HL-60 (cell line): ENCODE measurements around the gene ALDH3B1.

Source experiments
- DNase-seq, 2 experiments: peaks; one replicate each; pipeline ENCODE4 v3.0.0-alpha.2; 2010 to 2020; ENCODE audit warnings: low read depth in 1 of 2, low spot score in 1 of 2
- H3K27ac ChIP-seq: fragments of 250-450 bp; sonication (Bioruptor Pico); replicated peaks from 2 replicates; pipeline ENCODE4 v1.5.1; 2020; ENCODE audit warnings: mild to moderate bottlenecking, moderate library complexity
- H3K27me3 ChIP-seq: fragments of 250-450 bp; sonication (Bioruptor Pico); 2 replicates; pipeline ENCODE4 v1.5.1; 2021; ENCODE audit warnings: mild to moderate bottlenecking, moderate library complexity; ENCODE audit not compliant: insufficient read depth, poor library complexity, severe bottlenecking
- H3K4me3 ChIP-seq: replicated peaks from 2 replicates; pipeline ENCODE4 v1.5.1; 2011; ENCODE audit warnings: mild to moderate bottlenecking, control low read depth, low read length; ENCODE audit not compliant: insufficient read depth
- CTCF ChIP-seq: IDR thresholded peaks from one replicate; pipeline ENCODE4 v1.5.1; 2011; ENCODE audit warnings: low read length, control low read depth, inconsistent platforms; ENCODE audit not compliant: insufficient read depth
- GABPA ChIP-seq: IDR thresholded peaks from 2 replicates; pipeline ENCODE4 v1.6.1; 2012; ENCODE audit warnings: low read depth
- POLR2AphosphoS5 ChIP-seq: IDR thresholded peaks from 2 replicates; pipeline ENCODE4 v1.6.1; 2012; ENCODE audit warnings: low read depth
- REST ChIP-seq: IDR thresholded peaks from 2 replicates; pipeline ENCODE4 v1.6.1; 2012; ENCODE audit warnings: low read depth; ENCODE audit not compliant: insufficient replicate concordance
- SPI1 ChIP-seq: IDR thresholded peaks from 2 replicates; pipeline ENCODE4 v1.6.1; 2012; ENCODE audit warnings: low read depth, mild to moderate bottlenecking, borderline replicate concordance

The ALDH3B1 gene

DNA sequence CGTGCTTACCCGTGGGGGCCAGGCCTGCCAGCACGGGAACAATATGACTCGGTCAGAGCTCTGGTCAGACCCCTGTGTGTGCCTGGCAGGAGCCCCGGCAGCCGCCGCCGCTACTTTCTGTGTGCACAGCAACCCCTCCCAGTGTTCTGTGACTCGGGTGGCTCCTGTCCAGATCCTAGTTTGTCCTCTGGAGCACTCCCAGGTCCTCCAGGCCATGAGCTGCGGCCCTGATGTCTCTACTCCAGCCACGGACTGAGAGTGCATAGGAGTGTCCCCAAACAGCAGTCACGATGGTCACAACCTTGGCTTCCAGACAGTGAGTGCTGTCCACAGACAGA is 23.6 kb downstream of the ALDH3B1 start:
- H3K4me3 ChIP-seq, result no peak overlapping the region
- no peak overlapping the region for H3K27ac ChIP-seq
- no peak for DNase-seq
- TF ChIP-seq CTCF (no peak), GABPA (no peak), REST (no peak), POLR2AphosphoS5 (no peak), SPI1 (no peak)
- no peaks in the 10 kb centered on the region for H3K27me3 ChIP-seq

DNA sequence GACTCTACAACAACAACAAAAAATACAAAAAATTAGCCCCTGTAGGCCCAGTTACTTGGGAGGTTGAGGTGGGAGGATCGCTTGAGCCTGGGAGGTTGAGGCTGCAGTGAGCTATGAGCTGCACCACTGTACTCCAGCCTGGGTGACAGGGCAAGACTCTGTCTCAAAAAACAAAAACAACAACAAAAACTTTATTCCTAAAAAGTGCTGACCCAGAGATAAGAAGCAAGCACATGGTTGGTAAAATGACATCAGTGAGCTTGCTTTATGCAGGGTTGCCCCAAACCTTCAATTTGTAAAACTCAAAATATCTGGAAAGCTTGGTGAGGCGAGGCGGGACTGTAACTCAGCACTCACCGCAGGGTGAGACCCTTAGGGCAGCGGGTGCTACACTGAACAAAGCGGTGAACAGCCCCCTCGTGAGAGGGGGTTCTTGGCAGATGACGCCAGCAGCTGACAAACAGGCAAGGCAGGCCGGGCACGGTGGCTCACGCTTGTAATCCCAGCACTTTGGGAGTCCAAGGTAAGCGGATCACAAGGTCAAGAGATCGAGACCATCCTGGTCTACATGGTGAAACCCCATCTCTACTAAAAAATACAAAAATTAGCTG is 25.2 kb downstream of the ALDH3B1 start:
- TF ChIP-seq CTCF (no peak), REST (no peak), POLR2AphosphoS5 (no peak), GABPA (no peak)
- peak overlapping the region; percentile 81; the same call in 1 of the 2 replicates for H3K27ac ChIP-seq
- DNase-seq, result no peak
- no peaks in the 10 kb centered on the region for H3K27me3 ChIP-seq
- no peak overlapping the region for H3K4me3 ChIP-seq

DNA sequence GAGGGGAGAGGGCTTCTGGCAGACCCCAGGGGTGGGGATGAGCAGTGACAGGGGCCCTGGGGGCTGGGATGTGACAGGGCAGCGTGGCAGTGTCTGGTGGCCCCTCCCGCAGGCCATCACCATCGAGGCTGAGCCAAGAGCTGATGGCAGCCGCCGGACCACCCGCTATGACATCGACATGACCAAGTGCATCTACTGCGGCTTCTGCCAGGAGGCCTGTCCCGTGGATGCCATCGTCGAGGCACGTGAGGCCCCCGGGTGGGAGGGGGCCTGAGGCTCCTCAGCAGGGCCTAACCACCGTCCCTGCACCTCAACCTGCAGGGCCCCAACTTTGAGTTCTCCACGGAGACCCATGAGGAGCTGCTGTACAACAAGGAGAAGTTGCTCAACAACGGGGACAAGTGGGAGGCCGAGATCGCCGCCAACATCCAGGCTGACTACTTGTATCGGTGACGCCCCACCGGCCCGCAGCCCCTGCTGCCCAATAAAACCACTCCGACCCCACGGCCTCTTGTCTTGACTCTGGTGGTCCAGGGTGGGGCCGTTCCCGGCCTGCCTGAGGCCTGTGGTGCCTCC is 26.1 kb downstream of the ALDH3B1 start:
- Histone ChIP-seq H3K4me3 (no peak overlapping the region), H3K27me3 (no peaks in the 10 kb centered on the region), H3K27ac (peak overlapping the region; percentile 81)
- no peak for TF ChIP-seq CTCF
- peak; percentile 9; the same call in 1 of the 2 replicates for TF ChIP-seq POLR2AphosphoS5
- no peak for TF ChIP-seq REST
- DNase-seq, result peak; percentile 77 to 84
